ENCODE results near the gene AARS2. TPM values are rescaled to one million over a fixed set of nuclear protein-coding genes. Genes with fewer than 3 reads are reported as not detected.
A peak's percentile ranks its signal among the peaks of the same experiment; 100 is the strongest.

AARS2 gene
- polyA plus RNA-seq, 2 of the 4 experiments (the other 2 are of a cell fraction), result 4.3 to 6.2 TPM

DNA sequence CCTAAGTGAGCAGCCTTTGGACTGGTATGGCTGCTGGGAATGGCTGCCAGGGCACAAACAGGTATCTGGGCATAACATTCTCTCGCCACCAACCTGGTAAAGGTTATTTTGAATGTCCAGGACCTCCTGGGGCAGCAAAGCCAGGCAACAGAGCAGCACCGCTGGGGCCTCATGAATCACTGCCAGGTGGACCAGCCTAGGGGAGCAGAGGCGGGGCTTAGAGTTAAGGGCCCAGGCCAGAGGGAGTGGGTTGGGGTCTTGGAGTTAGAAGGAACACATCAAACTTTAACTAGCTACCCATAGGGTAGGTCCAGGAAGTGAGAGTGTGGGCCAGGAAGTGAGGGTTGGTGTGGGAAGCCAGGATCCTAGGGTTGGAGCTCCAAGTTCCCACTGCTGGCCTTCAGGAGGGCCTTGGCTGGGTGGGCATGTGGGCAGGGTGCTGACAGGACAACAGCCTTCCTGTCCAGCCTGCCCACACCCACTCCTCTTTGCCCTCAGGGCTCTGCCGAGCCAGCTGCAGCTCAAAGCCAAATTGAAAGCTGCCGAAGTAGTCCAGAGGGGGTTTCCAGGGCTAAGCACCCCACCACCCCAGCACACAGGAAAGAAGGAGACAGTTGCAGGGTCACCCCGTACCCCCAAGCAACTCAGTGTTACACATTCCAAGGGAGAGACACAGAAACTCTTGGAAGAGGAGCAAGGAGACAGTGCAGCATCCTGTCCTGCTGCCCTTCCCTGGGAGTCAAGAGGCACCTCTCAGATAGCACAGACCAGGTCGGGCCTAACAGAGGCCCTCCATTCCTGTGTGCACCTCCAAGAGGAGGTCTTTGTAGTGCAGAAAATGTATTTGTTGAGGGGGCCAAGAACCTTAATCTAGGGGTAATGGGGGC, 50.4 kb downstream of the AARS2 start:
- no peak for TF ChIP-seq RARB (CRISPR knock-in tag; IDR thresholded peaks at IDR 0.05)
- no peak for TF ChIP-seq FOXS1 (CRISPR knock-in tag; IDR thresholded peaks at IDR 0.05)
- TF ChIP-seq HOXB13 (CRISPR knock-in tag; IDR thresholded peaks at IDR 0.05; ENCODE audit: low read depth), result no peak
- TF ChIP-seq PBX3 (IDR thresholded peaks at IDR 0.05), result no peak
- TF ChIP-seq CHD4 (IDR thresholded peaks at IDR 0.05; ENCODE audit: borderline replicate concordance), result no peak
- TF ChIP-seq SMC3 (IDR thresholded peaks at IDR 0.05), result no peak
- no peak for TF ChIP-seq HEYL (CRISPR knock-in tag; IDR thresholded peaks at IDR 0.05)
- TF ChIP-seq POLR2AphosphoS2 (conservative IDR thresholded peaks at IDR 0.05; ENCODE audit: low read length), result no peak
- no peak for TF ChIP-seq EHMT2 (IDR thresholded peaks at IDR 0.05; ENCODE audit: low read depth)
- TF ChIP-seq NPAS2 (CRISPR knock-in tag; IDR thresholded peaks at IDR 0.05; ENCODE audit: borderline replicate concordance), result no peak
- TF ChIP-seq CBX2 (IDR thresholded peaks at IDR 0.05; ENCODE audit: borderline replicate concordance, low read depth), result no peak
- TF ChIP-seq RAD21 (conservative IDR thresholded peaks at IDR 0.05 in 1 of 2, IDR thresholded peaks at IDR 0.05 in 1 of 2), result no peak
- no peak for TF ChIP-seq MAX (IDR thresholded peaks at IDR 0.05)
- no peak for TF ChIP-seq BHLHE40 (IDR thresholded peaks at IDR 0.05; ENCODE audit: low read depth, low read length)
- DNase-seq (ENCODE audit: low read depth in 1 of 2, low spot score in 1 of 2) (no peak), FAIRE-seq (no peak), ATAC-seq (no peak)
- peak overlapping the region; percentile 97 for H3K4me2 ChIP-seq
- H3K4me3 ChIP-seq, result peak overlapping the region; percentile 81; the same call in 1 of the 3 replicates
- ChIA-PET POLR2A (interaction anchor here (0.6 kb wide), 1 partner anchor 16 kb away, joined by 3 read pairs; the partner anchor contains the start of gene HSP90AB1), CTCF (interaction anchor here (1.0 to 2.7 kb wide), 6 partner anchors 9 to 166 kb away, joined by 3 to 13 read pairs (median 4); no protein-coding TSS in a partner anchor)
- H3K27ac ChIP-seq, result peak overlapping the region; percentile 81 to 90; a peak in 5 of 6 replicates
- H3K9me3 ChIP-seq, result no peaks in the 10 kb centered on the region
- 57% methylated on average over 7 of the region's 7 CpGs for WGBS (ENCODE audit: missing lambda C conversion rate)
- peaks cover 27% of the 10 kb centered on the region for H3K4me1 ChIP-seq

DNA sequence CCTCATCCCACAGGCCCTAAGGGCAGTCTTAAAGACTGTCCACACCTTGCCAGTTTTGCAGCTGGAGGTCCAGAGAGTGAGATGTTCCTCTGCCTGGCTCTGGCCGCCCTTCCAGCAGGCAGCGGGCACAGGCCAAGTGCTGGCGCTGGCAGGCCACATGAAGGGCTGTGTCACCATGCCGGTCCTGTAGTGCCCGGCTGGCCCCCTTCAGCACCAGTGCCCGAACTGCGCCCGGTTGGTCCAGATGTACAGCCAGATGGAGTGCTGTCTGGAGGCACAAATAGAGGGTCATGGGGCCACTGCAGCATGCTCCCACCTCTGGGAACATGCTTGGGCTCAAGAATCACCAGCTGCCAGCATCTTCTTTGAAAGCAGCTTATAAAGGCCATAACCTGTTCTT, 51.6 kb downstream of the AARS2 start:
- CTCF ChIA-PET, result interaction anchor here (1.0 to 2.7 kb wide), 6 partner anchors 8 to 77 kb away, joined by 3 to 13 read pairs (median 4); no protein-coding TSS in a partner anchor
- H3K4me3 ChIP-seq, result no peak overlapping the region
- FAIRE-seq (no peak), DNase-seq (ENCODE audit: low read depth in 1 of 2, low spot score in 1 of 2) (no peak), ATAC-seq (no peak)
- H3K27ac ChIP-seq, result no peak overlapping the region
- WGBS (ENCODE audit: missing lambda C conversion rate), result no CpG with 5 or more reads among the region's 8 CpGs
- no peak overlapping the region for H3K4me2 ChIP-seq
- no peak for TF ChIP-seq FOSL2 (IDR thresholded peaks at IDR 0.05)
- no peak for TF ChIP-seq FOSL2 (CRISPR knock-in tag; IDR thresholded peaks at IDR 0.05)
- no peak for TF ChIP-seq HOXB5 (CRISPR knock-in tag; IDR thresholded peaks at IDR 0.05)
- no peak for TF ChIP-seq CEBPB (IDR thresholded peaks at IDR 0.05)
- TF ChIP-seq USF2 (IDR thresholded peaks at IDR 0.05), result no peak
- H3K9me3 ChIP-seq, result no peaks in the 10 kb centered on the region
- H3K4me1 ChIP-seq, result peaks cover 27% of the 10 kb centered on the region
- POLR2A ChIA-PET, result no interaction called here

GRCh38 chr6:44260451-44261297, 52.5 kb downstream of the AARS2 start:
- FAIRE-seq (no peak), DNase-seq (ENCODE audit: low read depth in 1 of 2, low spot score in 1 of 2) (no peak), ATAC-seq (no peak)
- H3K9me3 ChIP-seq, result no peaks in the 10 kb centered on the region
- no peak overlapping the region for H3K4me2 ChIP-seq
- WGBS (ENCODE audit: missing lambda C conversion rate), result 81% methylated on average over 6 of the region's 6 CpGs
- no peak overlapping the region for H3K27ac ChIP-seq
- ChIA-PET CTCF (interaction anchor here (1.3 to 2.7 kb wide), 2 partner anchors 26 to 78 kb away, joined by 4 to 13 read pairs; no protein-coding TSS in a partner anchor), POLR2A (no interaction called here)
- H3K4me3 ChIP-seq, result no peak overlapping the region
- TF ChIP-seq CBX2 (IDR thresholded peaks at IDR 0.05; ENCODE audit: borderline replicate concordance, low read depth) (no peak), HEYL (CRISPR knock-in tag; IDR thresholded peaks at IDR 0.05) (no peak), RCOR1 (IDR thresholded peaks at IDR 0.05; ENCODE audit: low read depth, low read length) (no peak), KDM1A (IDR thresholded peaks at IDR 0.05; ENCODE audit: low read depth) (no peak), MAX (IDR thresholded peaks at IDR 0.05) (no peak), ELK1 (IDR thresholded peaks at IDR 0.05; ENCODE audit: low read depth, low read length) (no peak), SMC3 (IDR thresholded peaks at IDR 0.05) (no peak), JUN (IDR thresholded peaks at IDR 0.05) (no peak)
- TF ChIP-seq, protein P1, sequence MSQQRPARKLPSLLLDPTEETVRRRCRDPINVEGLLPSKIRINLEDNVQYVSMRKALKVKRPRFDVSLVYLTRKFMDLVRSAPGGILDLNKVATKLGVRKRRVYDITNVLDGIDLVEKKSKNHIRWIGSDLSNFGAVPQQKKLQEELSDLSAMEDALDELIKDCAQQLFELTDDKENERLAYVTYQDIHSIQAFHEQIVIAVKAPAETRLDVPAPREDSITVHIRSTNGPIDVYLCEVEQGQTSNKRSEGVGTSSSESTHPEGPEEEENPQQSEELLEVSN (IDR thresholded peaks at IDR 0.05; ENCODE audit: borderline replicate concordance, low read depth), result no peak
- TF ChIP-seq, protein P2, sequence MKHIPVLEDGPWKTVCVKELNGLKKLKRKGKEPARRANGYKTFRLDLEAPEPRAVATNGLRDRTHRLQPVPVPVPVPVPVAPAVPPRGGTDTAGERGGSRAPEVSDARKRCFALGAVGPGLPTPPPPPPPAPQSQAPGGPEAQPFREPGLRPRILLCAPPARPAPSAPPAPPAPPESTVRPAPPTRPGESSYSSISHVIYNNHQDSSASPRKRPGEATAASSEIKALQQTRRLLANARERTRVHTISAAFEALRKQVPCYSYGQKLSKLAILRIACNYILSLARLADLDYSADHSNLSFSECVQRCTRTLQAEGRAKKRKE (CRISPR knock-in tag; IDR thresholded peaks at IDR 0.05; ENCODE audit: low read depth), result no peak
- peaks cover 32% of the 10 kb centered on the region for H3K4me1 ChIP-seq
